CD14-positive monocyte (primary cell): ENCODE results near the gene SUCLG1. TPM values are rescaled to one million over a fixed set of nuclear protein-coding genes. Genes with fewer than 3 reads are reported as not detected.

Source experiments
- DNase-seq, 3 donors: peaks; one replicate each; pipeline ENCODE4 v3.0.0-alpha.2; 2011 to 2022
- H2AFZ ChIP-seq: 2 replicates; pipeline ENCODE4 v1.6.0; 2012; ENCODE audit warnings: mild to moderate bottlenecking, low read depth, low read length, inconsistent platforms; ENCODE audit not compliant: insufficient read depth, poor library complexity, severe bottlenecking
- H3K27ac ChIP-seq, 2 donors: 1 replicate in 1 of 2; 2 replicates in 1 of 2; pipeline ENCODE4 v1.5.1; 2012 to 2013; ENCODE audit warnings: low read length in 2 of 2, control low read depth in 1 of 2, inconsistent platforms in 1 of 2, low read depth in 1 of 2, mild to moderate bottlenecking in 1 of 2
- H3K27me3 ChIP-seq, 2 donors: one replicate each; pipeline versions ENCODE4 v1.6.0 to v1.6.1; 2011 to 2013; ENCODE audit warnings: low read length in 2 of 2; ENCODE audit not compliant: control insufficient read depth in 2 of 2, insufficient read depth in 2 of 2
- H3K36me3 ChIP-seq, 2 donors: replicated peaks in 1 of 2; 1 replicate in 1 of 2; 2 replicates in 1 of 2; pipeline versions ENCODE4 v1.5.1 to v1.6.1; 2012 to 2013; ENCODE audit warnings: low read length in 2 of 2, control low read depth in 1 of 2, inconsistent platforms in 1 of 2, mild to moderate bottlenecking in 1 of 2; ENCODE audit not compliant: insufficient read depth in 2 of 2, control insufficient read depth in 1 of 2
- H3K4me1 ChIP-seq, 2 donors: 1 replicate in 1 of 2; 2 replicates in 1 of 2; pipeline versions ENCODE4 v1.5.1 to v1.6.1; 2012 to 2013; ENCODE audit warnings: low read length in 2 of 2, control low read depth in 1 of 2, inconsistent platforms in 1 of 2, mild to moderate bottlenecking in 1 of 2, moderate library complexity in 1 of 2; ENCODE audit not compliant: insufficient read depth in 2 of 2, control insufficient read depth in 1 of 2
- H3K4me2 ChIP-seq: replicated peaks from 2 replicates; pipeline ENCODE3; 2012; ENCODE audit warnings: low read length, moderate library complexity, mild to moderate bottlenecking; ENCODE audit not compliant: poor library complexity, severe bottlenecking; ENCODE audit errors: extremely low read depth
- H3K4me3 ChIP-seq, 3 experiments: fragments of 200-600 bp in 1 of 3; sonication (generic) in 1 of 3; replicated peaks in 1 of 3; 1 replicate in 2 of 3; 2 replicates in 1 of 3; pipeline ENCODE4 v1.5.1; 2011 to 2013; ENCODE audit warnings: low read length in 3 of 3, mild to moderate bottlenecking in 3 of 3, control low read depth in 2 of 3, low read depth in 2 of 3, inconsistent platforms in 1 of 3, moderate library complexity in 1 of 3
- H3K79me2 ChIP-seq: 2 replicates; pipeline ENCODE4 v1.6.0; 2012; ENCODE audit warnings: mild to moderate bottlenecking, control low read depth, inconsistent platforms, low read length, moderate library complexity; ENCODE audit not compliant: insufficient read depth
- H3K9ac ChIP-seq: 2 replicates; pipeline ENCODE4 v1.6.0; 2017; ENCODE audit warnings: low read length, mild to moderate bottlenecking; ENCODE audit not compliant: insufficient read depth, poor library complexity, severe bottlenecking
- H3K9me3 ChIP-seq, 2 donors: replicated peaks in 1 of 2; 1 replicate in 1 of 2; 2 replicates in 1 of 2; pipeline versions ENCODE4 v1.5.1 to v1.6.1; 2012 to 2013; ENCODE audit warnings: low read length in 2 of 2, control low read depth in 1 of 2; ENCODE audit not compliant: control insufficient read depth in 1 of 2, insufficient read depth in 1 of 2
- H4K20me1 ChIP-seq: 2 replicates; pipeline ENCODE4 v1.6.0; 2012; ENCODE audit warnings: mild to moderate bottlenecking, low read length, control low read depth, moderate library complexity; ENCODE audit not compliant: insufficient read depth
- H3K27ac Mint-ChIP-seq, 7 donors: one replicate each; pipeline ENCODE4 v1.8.0; 2020; ENCODE audit warnings: mild to moderate bottlenecking in 7 of 7, mixed read lengths in 7 of 7, moderate library complexity in 6 of 7, inconsistent platforms in 2 of 7
- H3K27me3 Mint-ChIP-seq, 3 donors: one replicate each; pipeline ENCODE4 v1.8.0; 2021 to 2022; ENCODE audit warnings: low read depth in 3 of 3, mild to moderate bottlenecking in 3 of 3, mixed read lengths in 3 of 3, moderate library complexity in 3 of 3, inconsistent platforms in 1 of 3
- H3K36me3 Mint-ChIP-seq, 2 donors: one replicate each; pipeline ENCODE4 v1.8.0; 2020; ENCODE audit warnings: mixed read lengths in 2 of 2, inconsistent platforms in 1 of 2, mild to moderate bottlenecking in 1 of 2
- H3K4me1 Mint-ChIP-seq: one replicate; pipeline ENCODE4 v1.8.0; 2020; ENCODE audit warnings: mild to moderate bottlenecking, mixed read lengths
- H3K4me3 Mint-ChIP-seq, 2 donors: one replicate each; pipeline ENCODE4 v1.8.0; 2020; ENCODE audit warnings: mild to moderate bottlenecking in 2 of 2, mixed read lengths in 2 of 2, moderate library complexity in 1 of 2
- H3K9me3 Mint-ChIP-seq, 7 donors: one replicate each; pipeline ENCODE4 v1.8.0; 2020 to 2022; ENCODE audit warnings: mixed read lengths in 7 of 7, mild to moderate bottlenecking in 6 of 7, moderate library complexity in 6 of 7, inconsistent platforms in 2 of 7
- WGBS: methylation state at CpG from one replicate; pipeline ENCODE4 v1.1.5; 2013; ENCODE audit warnings: missing lambda C conversion rate; ENCODE audit not compliant: insufficient coverage; 5-methylcytosine and 5-hydroxymethylcytosine counted together
- intact Hi-C, 2 donors: fragments of 100-400 bp; cut with micrococcal nuclease; formaldehyde crosslinking; loops; one replicate each; pipeline versions ENCODE4 v1.15.0 to v1.15.1; 2023
- polyA plus RNA-seq, 3 donors: library from polyadenylated mRNA; depleted of rRNA in 1 of 3; unstranded in 2 of 3; stranded (reverse) in 1 of 3; fragments of 300-500 nt in 2 of 3; fragments of >200 nt in 1 of 3; fragmentation: Illumina TruSeq in 2 of 3; gene quantifications; 1 replicate in 2 of 3; 2 replicates in 1 of 3; pipeline ENCODE4 v1.2.3, GENCODE V29; 2012 to 2021
- TF ChIP-seq, protein P1 (sequence below): fragments of 200-600 bp; IDR thresholded peaks from one replicate; pipeline ENCODE4 v1.8.0; 2022; ENCODE audit warnings: antibody characterized with exemption, mild to moderate bottlenecking

SUCLG1 gene
- polyA plus RNA-seq, 3 donors = 24.9 to 114 (median 98.9) TPM

DNA sequence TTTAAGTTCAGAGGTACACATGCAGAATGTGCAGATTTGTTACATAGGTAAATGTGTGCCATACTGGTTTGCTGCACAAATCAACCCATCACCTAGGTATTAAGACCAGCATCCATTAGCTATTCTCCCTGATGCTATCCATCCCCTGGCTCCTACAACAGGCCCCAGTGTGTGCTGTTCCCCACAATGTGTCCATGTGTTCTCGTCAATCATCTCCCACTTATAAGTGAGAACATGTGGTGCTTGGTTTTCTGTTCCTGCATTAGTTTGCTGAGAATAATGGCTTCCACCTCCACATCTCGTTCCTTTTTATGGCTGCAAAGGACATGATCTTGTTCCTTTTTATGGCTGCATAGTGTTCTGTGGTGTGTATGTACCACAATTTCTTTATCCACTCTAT is 75.8 kb downstream of the SUCLG1 start:
- H3K27me3 Mint-ChIP-seq = peaks cover 1 to 2% (median 2%) of the 10 kb centered on the region in 3 donors

GRCh38 chr2:84380875-84381274 is 78.2 kb downstream of the SUCLG1 start:
- no peaks in the 10 kb centered on the region for H3K36me3 Mint-ChIP-seq
- no peak for DNase-seq
- no peak overlapping the region for H3K9ac ChIP-seq
- H3K27ac Mint-ChIP-seq = no peak overlapping the region
- no peaks in the 10 kb centered on the region for H3K4me1 Mint-ChIP-seq
- no peaks in the 10 kb centered on the region for H3K4me1 ChIP-seq
- no peaks in the 10 kb centered on the region for H3K9me3 ChIP-seq
- H2AFZ ChIP-seq = no peak overlapping the region
- peaks cover 0 to 2% (median 0%) of the 10 kb centered on the region in 3 donors for H3K27me3 Mint-ChIP-seq
- H3K27ac ChIP-seq = no peak overlapping the region
- H3K79me2 ChIP-seq = no peaks in the 10 kb centered on the region
- H3K27me3 ChIP-seq = no peaks in the 10 kb centered on the region
- H3K4me3 ChIP-seq = no peak overlapping the region
- intact Hi-C loops = no loop called here
- no peak overlapping the region for H3K4me2 ChIP-seq
- H3K36me3 ChIP-seq = no peaks in the 10 kb centered on the region
- H4K20me1 ChIP-seq = no peaks in the 10 kb centered on the region
- H3K4me3 Mint-ChIP-seq = no peak overlapping the region
- TF ChIP-seq, protein P1, sequence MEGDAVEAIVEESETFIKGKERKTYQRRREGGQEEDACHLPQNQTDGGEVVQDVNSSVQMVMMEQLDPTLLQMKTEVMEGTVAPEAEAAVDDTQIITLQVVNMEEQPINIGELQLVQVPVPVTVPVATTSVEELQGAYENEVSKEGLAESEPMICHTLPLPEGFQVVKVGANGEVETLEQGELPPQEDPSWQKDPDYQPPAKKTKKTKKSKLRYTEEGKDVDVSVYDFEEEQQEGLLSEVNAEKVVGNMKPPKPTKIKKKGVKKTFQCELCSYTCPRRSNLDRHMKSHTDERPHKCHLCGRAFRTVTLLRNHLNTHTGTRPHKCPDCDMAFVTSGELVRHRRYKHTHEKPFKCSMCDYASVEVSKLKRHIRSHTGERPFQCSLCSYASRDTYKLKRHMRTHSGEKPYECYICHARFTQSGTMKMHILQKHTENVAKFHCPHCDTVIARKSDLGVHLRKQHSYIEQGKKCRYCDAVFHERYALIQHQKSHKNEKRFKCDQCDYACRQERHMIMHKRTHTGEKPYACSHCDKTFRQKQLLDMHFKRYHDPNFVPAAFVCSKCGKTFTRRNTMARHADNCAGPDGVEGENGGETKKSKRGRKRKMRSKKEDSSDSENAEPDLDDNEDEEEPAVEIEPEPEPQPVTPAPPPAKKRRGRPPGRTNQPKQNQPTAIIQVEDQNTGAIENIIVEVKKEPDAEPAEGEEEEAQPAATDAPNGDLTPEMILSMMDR = no peak
- H3K9me3 Mint-ChIP-seq = peaks cover 0 to 5% (median 2%) of the 10 kb centered on the region in 7 donors

More for the DNA sequence above, 75.8 kb downstream of the SUCLG1 start:
- no peak overlapping the region for H3K4me3 Mint-ChIP-seq
- Histone ChIP-seq H3K4me2 (no peak overlapping the region), H3K9ac (no peak overlapping the region), H3K4me1 (no peaks in the 10 kb centered on the region), H3K27ac (no peak overlapping the region), H3K9me3 (no peaks in the 10 kb centered on the region), H4K20me1 (no peaks in the 10 kb centered on the region), H2AFZ (no peak overlapping the region), H3K4me3 (no peak overlapping the region), H3K36me3 (no peaks in the 10 kb centered on the region), H3K79me2 (no peaks in the 10 kb centered on the region), H3K27me3 (no peaks in the 10 kb centered on the region)
- no CpG with 5 or more reads among the region's 2 CpGs for WGBS
- intact Hi-C loops = no loop called here
- H3K27ac Mint-ChIP-seq = no peak overlapping the region
- no peaks in the 10 kb centered on the region for H3K4me1 Mint-ChIP-seq
- peaks cover 0 to 3% (median 0%) of the 10 kb centered on the region in 7 donors for H3K9me3 Mint-ChIP-seq
- no peaks in the 10 kb centered on the region for H3K36me3 Mint-ChIP-seq
- DNase-seq = no peak
- TF ChIP-seq, protein P1 = no peak
